Stimulated activated CD4-positive, alpha-beta T cell treated with anti-CD3 and anti-CD28 coated beads, Interleukin-4, amount 100 ng/mL, for 48 hours (primary cell): ENCODE data around the gene THADA.
"Not testable (repeated sequence)": the region's sequence is repeated elsewhere in the genome, so short reads cannot be mapped to it uniquely, and the experiment has no call there.

ENCODE experiments used
- DNase-seq, 2 donors: peaks; one replicate each; pipeline ENCODE4 v3.0.0-alpha.2; 2020; ENCODE audit warnings: low read depth in 2 of 2

THADA gene

DNA sequence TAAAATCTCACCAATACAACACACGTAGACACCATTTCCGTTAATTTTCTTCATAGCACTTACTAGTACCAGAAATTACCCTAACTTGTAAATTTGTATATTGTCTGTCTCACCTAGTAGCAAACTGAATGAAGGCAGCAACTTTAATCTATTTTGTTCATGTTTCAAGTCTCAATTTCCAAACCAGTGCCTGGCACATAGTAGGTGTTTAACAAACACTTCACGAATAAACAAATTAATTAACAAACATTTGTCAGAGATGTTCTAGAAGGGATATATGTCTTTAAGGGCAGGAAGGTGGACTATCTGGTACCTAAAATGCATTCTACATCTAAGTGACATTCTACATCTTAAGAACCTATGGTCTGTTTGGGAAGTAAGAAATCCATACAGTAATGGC is 963 bp downstream of the THADA start:
- DNase-seq, result no peak

DNA sequence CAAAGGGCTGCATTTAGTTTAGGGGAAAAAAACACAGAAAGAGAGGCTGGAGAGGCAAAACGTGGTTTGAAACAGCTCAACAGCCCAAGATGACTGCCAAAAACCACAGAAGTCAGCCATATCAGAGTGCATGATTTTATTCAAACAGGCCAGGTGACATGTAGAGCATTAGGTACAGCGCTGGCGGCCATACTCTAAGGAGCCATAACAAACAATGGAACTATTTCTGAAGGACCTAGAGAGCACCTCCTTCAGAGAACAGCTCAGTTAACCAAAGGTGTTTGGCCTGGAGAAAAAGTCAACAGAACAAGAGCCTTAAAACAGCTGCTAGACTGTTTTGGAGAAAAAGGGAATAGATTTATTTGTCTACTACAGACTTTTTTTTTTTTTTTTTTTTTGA is 2.6 kb downstream of the THADA start:
- no peak for DNase-seq

DNA sequence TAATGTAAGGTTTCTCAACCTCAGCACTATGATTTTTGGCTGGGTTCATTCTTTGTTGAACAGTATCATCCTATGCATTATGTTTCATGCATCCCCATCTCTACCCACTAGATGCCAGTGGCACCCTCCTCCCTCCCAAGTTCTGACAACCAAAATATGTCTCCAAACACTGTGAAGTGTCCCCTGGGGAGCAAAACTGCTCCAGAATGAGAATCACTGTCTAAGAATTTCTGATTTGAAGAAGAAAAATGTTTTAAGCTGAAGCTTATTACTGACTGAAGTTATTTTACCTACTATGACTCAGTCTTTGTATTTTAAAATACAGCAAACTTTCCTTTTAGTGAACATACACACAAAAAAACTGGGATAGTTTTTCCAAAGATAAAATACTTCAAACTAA is 3.4 kb downstream of the THADA start:
- no peak for DNase-seq

DNA sequence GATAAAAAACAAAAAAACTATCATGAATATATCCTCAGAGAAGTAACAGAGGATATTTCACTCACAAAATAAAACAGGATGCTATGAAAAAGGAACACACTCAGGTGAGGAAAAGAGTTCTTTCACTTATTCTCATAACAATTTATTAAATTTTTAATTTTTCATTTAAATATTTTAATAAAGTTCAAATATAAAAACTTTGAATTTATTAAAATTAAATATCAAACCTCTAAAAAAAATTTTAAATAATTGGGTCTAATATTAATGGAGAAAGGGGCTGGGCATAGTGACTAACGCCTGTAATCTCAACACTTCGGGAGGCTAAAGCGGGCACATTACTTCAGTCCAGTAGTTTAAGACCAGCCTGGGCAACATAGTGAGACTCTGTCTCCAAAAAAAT is 10.1 kb downstream of the THADA start:
- no peak for DNase-seq

DNA sequence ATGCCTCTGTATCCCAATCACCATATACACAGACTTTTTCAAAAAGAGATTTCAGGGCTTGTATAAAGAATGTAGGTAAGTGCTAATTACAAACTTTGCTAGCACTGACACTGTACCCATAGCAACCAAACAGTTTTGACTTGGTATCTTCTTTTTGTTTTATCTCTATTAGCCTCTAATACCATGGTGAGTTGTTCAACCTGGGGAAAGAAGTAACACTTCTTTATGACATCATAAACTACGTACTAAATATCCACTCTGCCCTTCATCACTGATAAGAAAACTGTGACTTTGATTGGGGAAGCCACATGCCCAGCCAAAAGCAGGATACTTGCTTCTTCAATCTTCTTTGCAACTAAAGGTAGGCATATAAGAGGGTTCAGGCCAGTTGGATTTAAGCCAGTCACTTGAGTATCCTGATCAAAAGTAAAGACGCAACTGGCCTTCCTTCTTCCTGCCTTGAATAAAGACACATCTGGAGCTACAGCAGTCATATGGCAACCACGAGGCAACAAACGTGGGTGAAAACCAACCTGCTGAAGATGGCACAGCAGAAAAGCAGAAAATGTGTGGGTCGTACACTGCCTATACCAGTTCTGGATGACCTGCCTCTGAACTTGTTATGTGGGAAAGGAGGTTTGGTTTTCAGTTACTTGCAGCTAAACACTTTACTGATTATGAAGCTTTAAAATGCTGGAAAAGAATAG is 16.4 kb downstream of the THADA start:
- no peak for DNase-seq

DNA sequence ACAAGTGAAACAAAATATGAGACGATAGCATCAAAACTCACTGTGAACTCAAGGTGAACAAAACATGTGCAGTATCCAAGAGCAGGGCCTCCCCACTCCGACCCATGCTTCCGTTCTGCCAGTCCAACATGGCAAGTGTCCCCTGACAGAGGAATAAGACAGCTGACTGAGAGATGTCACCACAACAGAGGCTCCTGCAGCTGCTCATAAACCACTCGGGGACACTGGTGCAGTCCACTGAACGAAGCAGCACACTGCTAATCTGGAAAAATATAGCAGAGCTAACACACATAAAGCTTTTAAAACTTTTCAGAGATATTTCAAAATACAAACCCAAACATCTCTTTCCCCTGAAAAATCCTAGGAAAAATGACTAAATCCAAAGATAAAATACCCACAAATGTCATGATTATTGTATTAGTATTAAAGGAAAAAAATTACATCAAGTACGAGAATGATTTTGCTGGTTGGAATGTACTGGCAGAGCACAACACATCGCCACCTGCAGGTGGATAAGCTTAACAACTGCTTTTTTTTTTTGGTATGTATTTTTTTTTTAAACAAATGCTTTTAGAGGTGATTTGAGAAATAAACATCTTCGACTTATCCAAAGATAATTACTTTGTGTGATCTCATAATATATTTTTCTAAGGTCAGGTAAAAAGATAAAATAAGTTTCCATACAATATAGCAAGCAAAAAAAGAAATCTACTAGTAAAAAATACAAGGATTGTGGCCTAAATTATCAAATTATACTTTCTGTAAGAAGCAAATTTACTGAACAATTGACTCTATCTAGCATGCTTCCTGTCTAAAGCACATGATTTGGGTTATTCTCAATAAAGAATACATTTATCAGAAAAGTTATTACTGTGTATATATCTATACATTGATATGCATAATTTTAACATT is 18.6 kb downstream of the THADA start:
- no peak for DNase-seq

DNA sequence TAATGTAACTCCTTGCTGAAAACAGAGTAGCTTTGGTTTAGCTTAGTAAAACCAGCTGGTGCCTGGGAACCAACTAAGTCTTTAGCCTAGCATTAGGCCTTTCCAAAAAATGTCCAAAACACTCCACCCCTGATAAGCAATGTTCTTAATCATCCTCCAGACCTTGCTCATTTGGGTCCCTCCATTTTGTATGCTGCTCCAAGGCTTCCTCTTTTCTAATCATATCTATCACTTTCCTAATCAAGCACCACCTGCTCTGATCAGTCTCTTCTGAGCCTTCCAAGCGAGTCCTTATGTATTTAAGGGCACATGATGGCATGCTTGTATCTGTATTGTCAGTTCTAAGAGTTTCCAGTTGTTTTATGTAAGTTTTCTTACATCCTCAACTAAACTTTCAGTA is 23.6 kb downstream of the THADA start:
- no peak for DNase-seq

DNA sequence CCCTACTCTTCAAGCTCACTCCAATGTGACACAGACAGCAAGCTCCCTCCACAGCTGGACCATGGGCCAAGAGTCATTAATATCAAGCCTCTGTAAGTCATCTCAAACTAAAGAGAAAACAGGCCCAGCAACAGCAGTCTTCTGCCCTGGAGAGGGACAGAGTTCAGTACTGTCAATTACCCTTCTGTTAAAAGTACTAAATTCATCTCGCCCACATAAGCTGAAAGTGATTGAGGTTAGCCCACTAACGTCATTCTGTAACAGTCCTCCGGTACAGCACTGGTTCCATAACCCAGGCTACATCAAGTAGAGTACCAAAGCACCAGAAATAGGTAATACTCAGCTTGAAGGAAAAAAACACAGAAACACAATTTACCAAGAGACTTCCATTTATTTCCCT is 25.9 kb downstream of the THADA start:
- DNase-seq, result peak in 1 of 2 donors; percentile 19

DNA sequence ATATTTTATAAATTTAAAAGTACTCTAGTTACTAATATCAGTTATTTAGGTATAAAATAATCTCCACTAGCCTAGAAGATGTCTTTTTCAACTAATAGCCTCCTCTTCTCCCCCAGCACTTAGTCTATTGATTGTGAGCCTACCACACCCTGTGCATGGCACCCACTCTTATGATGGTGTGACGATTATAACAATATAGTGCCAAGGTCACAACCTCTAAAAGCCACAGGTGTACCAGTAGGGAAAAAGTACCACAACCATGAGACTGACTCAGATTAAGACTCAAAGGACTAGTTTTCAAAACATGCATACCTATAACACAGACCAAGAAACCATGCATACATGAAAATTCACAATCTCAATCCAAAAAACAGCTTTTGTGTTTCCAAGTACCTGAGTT is 27.6 kb downstream of the THADA start:
- no peak for DNase-seq

DNA sequence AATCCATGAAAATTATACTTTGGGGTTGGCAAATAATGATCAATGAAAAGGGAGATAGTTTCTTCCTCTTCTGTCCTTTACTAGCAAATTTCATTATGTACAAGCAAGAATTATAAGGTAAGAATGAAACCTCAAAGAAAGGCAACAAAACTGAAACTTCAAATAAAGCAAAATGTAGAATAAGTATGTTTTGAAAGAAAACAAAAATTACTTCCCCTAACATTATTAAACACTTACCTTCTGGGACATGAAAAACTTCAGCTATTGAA is 29.4 kb downstream of the THADA start:
- DNase-seq, result no peak

DNA sequence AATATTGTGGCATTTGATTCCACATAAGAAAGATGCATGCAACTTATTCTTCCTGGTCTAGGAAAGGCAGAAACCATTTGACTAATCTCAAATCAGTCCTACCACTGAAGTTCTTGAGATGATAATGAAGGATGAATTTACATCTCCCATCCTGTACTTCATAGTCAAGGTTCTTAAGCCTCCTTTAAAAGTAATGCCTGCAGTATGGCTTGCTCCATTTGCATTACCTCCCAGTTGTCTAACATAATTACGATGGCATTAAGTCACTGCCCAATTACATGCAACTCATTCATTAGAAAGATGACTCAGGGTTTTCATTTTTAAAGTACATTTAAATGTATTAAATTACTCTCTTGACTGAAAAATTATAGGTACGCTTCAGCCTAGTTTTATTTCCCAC is 32.2 kb downstream of the THADA start:
- no peak for DNase-seq

DNA sequence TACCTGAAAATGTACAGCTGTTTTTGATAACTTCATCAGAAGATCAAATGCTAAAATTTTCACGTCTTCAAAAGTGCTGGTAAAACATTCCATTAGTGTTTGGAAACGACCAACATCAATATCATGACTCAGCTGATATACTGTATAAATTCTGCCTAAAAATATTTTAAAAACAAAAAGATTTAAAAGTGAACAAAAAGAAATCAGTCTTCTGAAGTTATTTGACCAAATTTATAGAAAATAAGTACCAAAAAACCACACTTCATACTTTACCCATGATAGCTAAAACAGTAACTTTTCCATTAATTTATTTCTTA is 35.6 kb downstream of the THADA start:
- no peak for DNase-seq

DNA sequence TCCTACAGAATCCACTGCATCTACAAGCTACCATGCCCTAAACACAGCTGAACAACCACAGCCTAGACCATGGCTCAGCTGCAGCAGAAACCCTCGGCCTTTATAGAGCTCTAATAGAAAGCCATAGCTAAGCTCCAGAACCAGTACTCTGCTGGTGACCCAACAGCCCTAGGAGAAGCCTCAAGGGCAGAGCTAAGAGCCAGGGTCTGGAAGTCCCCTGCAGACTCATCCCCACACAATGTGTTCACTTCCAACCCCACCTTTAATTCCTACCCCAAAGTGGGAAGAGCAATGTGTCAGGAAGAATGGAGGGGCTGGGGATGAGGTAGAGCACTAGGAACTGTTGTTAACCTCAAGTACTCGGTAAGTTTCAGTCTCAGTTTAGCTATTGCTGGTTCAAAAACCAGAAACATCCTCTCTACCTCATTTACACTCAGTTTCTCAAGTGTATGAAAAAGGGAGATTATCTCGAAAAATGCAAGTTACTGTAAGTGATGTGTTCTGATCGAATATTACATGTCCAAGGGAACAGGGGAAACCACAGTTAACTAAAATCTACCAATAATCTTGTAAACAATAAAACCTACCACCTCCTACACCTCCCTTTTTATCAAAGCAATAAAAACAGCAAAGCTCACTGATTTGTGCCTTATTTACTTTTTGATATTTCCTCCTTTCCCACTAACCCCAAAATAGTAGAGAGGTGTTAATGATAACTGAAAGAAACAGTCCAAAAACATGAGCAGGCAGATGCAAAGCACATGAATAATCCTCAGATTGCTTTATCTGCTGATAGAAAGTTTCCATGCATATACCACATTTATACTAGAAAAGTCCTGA is 36.2 kb downstream of the THADA start:
- DNase-seq, result peak in 1 of 2 donors; percentile 15

DNA sequence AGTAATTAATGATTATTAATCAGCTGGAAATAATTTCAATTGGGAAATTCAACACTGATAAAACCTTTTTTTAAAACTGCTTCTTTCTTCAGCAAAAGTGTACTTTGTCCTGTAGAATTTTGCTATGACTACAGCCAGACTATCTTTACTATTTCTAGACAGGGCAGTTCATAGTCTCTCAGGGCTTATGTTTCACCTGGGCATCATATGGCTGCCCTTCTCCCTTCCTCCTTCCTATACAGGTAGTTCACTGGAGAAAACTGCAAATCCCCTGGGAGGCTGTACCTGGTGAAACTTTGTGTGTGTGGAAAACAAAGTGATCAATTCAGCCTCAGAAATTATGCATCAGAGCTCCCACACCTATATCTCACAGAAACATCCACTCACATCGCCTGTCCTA is 38.6 kb downstream of the THADA start:
- no peak for DNase-seq

DNA sequence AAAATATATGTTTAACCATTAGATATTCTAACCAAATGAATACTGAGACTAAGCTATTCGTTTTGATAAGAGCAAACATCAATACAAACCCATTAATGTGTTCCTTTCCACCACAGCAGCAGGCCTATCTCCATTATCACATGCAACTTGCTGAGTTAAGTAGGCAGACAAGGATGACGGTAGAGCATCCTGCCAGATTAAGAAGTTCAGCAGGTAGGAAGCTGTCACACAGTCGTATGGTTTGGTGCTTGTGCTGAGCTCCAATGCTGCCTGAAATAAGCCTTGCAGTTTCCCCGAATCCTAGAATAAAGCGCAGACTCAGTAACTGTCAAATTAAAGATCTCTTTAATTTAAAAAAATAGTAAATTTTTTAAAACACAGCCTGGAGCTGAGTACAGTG is 39.6 kb downstream of the THADA start:
- no peak for DNase-seq

DNA sequence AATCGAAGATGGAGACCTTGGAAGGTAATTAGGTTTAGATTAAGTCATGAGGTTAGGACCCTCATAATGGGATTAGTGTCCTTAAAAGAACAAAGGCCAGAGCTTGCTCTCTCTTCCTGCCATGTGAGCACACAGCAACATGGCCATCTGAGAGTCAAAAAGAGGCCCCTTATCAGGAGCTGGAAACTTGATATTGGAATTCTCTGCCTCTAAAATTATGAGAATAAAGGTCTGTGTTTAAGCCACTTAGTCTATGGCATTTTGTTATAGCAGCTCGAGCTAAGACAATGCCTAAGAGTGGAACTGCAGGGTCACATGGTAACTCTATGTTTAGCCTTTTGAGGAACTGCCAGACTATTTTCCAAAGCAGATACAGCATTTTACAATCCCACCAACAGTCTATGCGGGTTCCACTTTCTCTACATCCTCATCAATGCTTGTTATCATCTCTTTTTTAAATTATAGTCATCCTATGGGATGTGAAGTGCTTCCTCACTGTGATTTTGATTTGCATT is 42.4 kb downstream of the THADA start:
- no peak for DNase-seq

DNA sequence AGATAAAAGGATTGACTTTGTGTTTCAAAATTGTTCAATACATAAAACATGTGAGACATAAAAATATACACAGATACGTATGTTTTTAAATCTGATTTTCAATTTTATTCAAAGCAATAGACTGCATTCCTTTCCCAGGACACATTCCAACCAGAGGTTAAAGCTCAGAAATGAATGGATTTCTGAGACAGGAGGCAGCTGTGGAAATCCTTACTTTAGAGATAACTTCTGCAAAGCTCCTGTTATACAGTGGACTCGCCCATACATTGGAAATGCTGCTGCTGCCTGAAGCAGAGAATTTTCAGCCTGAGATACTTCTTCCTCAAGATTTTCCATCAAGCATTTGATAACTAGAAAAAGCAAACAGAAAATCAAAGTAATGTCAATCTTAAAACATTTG is 43.8 kb downstream of the THADA start:
- DNase-seq, result no peak

DNA sequence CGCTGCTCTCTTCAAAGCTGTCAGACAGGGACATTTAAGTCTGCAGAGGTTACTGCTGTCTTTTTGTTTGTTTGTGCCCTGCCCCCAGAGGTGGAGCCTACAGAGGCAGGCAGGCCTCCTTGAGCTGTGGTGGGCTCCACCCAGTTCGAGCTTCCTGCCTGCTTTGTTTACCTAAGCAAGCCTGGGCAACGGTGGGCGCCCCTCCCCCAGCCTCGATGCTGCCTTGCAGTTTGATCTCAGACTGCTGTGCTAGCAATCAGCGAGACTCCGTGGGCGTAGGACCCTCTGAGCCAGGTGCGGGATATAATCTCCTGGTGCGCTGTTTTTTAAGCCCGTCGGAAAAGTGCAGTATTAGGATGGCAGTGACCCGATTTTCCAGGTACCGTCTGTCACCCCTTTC is 47.5 kb downstream of the THADA start:
- DNase-seq, result not testable (repeated sequence)

DNA sequence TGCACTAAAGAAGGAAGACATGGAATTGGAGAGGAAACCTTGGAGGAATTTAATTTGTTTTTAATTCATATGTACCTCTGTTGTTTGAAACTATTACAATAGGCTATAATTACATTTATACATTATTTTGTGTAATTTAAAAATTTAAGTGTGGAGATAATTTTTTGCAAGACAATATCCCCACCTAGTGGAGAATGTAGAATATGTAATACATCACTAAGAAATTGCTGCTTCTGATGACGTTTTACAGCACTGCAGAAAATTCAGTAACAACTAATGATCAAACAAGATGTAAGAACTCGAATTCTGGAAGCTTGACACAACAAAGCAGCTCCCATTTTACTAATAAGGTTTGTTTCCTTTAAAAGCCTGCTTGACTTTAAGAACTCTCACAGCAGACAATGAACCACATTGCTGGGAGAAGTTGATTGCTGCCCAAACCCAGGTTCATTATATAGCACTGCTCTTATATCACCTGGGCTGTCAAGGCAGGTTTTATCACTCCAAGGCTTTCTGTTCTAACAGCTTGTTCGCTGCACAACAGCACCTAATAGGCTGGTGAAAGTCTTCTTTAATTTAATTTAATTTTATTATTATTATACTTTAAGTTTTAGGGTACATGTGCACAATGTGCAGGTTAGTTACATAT is 53.4 kb downstream of the THADA start:
- no peak for DNase-seq

DNA sequence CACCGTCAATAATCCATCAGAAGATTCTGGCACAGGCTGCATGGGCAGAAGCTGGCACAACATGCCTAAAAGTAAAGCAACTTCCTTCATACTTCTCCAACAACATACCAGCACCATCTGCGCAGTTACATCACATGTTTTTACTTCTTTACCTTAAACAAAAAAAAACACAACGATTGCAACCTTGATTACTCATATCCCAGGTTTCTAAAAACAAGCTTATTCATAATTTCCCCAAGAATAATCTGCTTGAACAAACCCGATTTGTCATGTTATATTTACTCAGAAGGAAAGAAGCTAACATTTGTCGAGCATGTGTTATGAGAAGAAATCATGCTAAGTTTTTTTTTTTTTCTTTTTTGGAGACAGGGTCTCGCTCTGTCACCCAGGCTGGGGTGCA is 54.7 kb downstream of the THADA start:
- no peak for DNase-seq

DNA sequence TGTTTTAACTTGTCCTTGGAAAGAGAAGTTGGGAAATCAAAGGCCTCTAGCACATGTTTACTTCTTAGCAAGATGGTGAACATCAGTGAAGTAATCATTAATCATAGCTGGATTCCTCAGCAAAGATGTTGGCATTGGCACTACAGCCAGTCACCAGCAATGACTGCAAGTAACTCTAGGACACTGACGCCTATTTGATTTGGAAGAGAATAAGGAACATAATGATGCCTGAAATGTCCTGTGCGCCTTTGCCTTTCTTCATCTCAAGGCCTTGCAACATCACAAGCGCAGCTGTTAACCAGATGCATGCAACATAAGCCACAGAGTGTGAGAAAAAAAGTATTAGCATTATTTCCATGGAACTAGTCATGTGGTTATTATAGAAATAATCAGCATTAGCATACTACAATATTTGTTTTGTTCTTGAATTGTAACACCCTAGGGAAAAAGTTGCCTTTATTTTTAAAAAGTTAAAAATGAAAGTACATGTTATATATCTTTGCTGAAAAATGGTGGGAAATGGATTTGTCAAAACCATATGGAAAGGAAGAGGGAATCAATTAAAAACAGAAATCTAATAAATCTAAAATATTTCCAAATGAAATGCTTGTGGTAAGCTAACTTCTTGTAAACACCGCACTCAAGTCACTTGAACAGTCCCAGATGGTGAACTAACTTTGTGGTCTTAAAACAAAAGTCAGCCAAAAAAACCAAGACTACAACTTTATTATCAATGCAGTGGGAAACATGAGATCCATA is 55.6 kb downstream of the THADA start:
- no peak for DNase-seq
